ENCODE data around the gene RPL28.

- TF ChIP-seq POLR2AphosphoS5 (IDR thresholded peaks at IDR 0.05), result no peak
- TF ChIP-seq, protein P1, sequence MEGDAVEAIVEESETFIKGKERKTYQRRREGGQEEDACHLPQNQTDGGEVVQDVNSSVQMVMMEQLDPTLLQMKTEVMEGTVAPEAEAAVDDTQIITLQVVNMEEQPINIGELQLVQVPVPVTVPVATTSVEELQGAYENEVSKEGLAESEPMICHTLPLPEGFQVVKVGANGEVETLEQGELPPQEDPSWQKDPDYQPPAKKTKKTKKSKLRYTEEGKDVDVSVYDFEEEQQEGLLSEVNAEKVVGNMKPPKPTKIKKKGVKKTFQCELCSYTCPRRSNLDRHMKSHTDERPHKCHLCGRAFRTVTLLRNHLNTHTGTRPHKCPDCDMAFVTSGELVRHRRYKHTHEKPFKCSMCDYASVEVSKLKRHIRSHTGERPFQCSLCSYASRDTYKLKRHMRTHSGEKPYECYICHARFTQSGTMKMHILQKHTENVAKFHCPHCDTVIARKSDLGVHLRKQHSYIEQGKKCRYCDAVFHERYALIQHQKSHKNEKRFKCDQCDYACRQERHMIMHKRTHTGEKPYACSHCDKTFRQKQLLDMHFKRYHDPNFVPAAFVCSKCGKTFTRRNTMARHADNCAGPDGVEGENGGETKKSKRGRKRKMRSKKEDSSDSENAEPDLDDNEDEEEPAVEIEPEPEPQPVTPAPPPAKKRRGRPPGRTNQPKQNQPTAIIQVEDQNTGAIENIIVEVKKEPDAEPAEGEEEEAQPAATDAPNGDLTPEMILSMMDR (IDR thresholded peaks at IDR 0.05), result no peak
- no peak for TF ChIP-seq POLR2A (IDR thresholded peaks at IDR 0.05)
These were observed 12.3 kb upstream of the RPL28 start for GRCh38 chr19:55373306-55373992.
